Measurements from ENCODE around the gene TRAF3. TPM values are rescaled to one million over a fixed set of nuclear protein-coding genes. Genes with fewer than 3 reads are reported as not detected.

Gene TRAF3
- total and polyA plus RNA-seq, 4 donors: 2.1 to 12.0 (median 5.2) TPM

DNA sequence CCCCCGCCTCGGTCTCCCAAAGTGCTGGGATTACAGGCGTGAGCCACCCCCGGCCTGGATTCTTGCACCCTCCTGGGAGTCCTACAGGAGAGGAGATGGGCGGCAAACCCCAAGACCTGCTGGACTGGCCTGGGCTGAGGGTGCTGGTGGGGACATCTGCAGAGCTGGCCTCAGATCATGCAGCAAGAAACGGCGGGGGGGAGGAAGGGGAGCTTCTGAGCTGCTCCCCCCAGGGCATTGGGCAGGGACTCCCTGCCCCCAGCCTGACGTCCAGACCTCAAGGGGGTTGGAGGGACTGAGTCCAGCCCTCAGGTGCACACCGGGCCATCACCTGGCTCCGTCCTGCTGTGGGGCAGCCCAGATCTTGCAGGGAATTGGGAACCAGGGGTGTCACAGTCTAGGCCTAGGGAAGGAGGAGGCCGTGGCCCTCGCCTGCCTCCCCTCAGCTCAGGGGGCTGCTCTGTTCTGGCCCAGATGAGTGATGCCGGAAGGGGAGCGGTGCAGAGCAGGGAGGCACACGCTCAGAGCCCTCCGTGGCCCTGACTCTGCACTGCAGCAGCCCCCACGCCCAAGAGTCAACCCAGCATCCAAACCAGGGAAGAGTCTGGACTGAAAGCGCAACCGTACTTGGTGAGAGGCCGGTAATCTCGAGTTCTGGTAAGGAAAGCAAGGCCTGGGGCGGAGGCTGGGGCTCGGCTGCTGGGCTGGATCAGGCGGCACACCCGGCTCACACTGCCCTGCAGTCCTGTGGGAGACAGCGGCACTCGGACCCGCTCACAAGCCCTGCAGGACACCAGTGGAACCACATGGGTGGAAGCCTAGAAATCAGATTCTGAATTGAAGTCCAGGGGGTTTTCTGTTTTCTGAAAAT, 136.3 kb downstream of the TRAF3 start:
- H3K4me1 ChIP-seq (ENCODE audit: control insufficient read depth in 4 of 4, insufficient read depth in 4 of 4, low read length in 3 of 4): peaks cover 0 to 9% (median 7%) of the 10 kb centered on the region in 4 donors
- H3K9me3 ChIP-seq (ENCODE audit: control insufficient read depth in 4 of 4, low read length in 3 of 4): no peaks in the 10 kb centered on the region
- H3K4me3 ChIP-seq (ENCODE audit: low read depth in 1 of 3, low read length in 3 of 3): no peak overlapping the region
- no peaks in the 10 kb centered on the region for H3K27me3 ChIP-seq (ENCODE audit: control insufficient read depth in 4 of 4, insufficient read depth in 4 of 4, low read length in 3 of 4)
- no peaks in the 10 kb centered on the region for H3K36me3 ChIP-seq (ENCODE audit: control insufficient read depth in 4 of 4, insufficient read depth in 3 of 4, low read depth in 1 of 4, low read length in 3 of 4)
- H3K9ac ChIP-seq (ENCODE audit: low read depth in 1 of 2, low read length in 2 of 2): no peak overlapping the region
- H3K27ac ChIP-seq (ENCODE audit: low read depth in 1 of 2, low read length in 2 of 2): no peak overlapping the region
- no peak for DNase-seq (ENCODE audit: low spot score)
- 94% methylated on average over 28 of the region's 28 CpGs for WGBS
- TF ChIP-seq NR2F2 (IDR thresholded peaks at IDR 0.05) (no peak), JUND (IDR thresholded peaks at IDR 0.05) (no peak), HNF4G (IDR thresholded peaks at IDR 0.05) (no peak), RAD21 (IDR thresholded peaks at IDR 0.05) (no peak), EGR1 (IDR thresholded peaks at IDR 0.05; ENCODE audit: low read depth in 2 of 2) (no peak), TAF1 (conservative IDR thresholded peaks at IDR 0.05) (no peak), SP1 (IDR thresholded peaks at IDR 0.05) (no peak), MAX (IDR thresholded peaks at IDR 0.05) (no peak), FOXA2 (IDR thresholded peaks at IDR 0.05) (no peak), RXRA (IDR thresholded peaks at IDR 0.05) (no peak), HNF4A (conservative IDR thresholded peaks at IDR 0.05) (no peak), FOXA1 (IDR thresholded peaks at IDR 0.05) (no peak), YY1 (IDR thresholded peaks at IDR 0.05) (no peak), GABPA (IDR thresholded peaks at IDR 0.05 in 1 of 2, conservative IDR thresholded peaks at IDR 0.05 in 1 of 2) (no peak)
- TF ChIP-seq, protein P1, sequence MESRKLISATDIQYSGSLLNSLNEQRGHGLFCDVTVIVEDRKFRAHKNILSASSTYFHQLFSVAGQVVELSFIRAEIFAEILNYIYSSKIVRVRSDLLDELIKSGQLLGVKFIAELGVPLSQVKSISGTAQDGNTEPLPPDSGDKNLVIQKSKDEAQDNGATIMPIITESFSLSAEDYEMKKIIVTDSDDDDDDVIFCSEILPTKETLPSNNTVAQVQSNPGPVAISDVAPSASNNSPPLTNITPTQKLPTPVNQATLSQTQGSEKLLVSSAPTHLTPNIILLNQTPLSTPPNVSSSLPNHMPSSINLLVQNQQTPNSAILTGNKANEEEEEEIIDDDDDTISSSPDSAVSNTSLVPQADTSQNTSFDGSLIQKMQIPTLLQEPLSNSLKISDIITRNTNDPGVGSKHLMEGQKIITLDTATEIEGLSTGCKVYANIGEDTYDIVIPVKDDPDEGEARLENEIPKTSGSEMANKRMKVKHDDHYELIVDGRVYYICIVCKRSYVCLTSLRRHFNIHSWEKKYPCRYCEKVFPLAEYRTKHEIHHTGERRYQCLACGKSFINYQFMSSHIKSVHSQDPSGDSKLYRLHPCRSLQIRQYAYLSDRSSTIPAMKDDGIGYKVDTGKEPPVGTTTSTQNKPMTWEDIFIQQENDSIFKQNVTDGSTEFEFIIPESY (IDR thresholded peaks at IDR 0.05): no peak
- TF ChIP-seq, protein P2, sequence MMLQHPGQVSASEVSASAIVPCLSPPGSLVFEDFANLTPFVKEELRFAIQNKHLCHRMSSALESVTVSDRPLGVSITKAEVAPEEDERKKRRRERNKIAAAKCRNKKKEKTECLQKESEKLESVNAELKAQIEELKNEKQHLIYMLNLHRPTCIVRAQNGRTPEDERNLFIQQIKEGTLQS (IDR thresholded peaks at IDR 0.05): no peak
- TF ChIP-seq, protein P3, sequence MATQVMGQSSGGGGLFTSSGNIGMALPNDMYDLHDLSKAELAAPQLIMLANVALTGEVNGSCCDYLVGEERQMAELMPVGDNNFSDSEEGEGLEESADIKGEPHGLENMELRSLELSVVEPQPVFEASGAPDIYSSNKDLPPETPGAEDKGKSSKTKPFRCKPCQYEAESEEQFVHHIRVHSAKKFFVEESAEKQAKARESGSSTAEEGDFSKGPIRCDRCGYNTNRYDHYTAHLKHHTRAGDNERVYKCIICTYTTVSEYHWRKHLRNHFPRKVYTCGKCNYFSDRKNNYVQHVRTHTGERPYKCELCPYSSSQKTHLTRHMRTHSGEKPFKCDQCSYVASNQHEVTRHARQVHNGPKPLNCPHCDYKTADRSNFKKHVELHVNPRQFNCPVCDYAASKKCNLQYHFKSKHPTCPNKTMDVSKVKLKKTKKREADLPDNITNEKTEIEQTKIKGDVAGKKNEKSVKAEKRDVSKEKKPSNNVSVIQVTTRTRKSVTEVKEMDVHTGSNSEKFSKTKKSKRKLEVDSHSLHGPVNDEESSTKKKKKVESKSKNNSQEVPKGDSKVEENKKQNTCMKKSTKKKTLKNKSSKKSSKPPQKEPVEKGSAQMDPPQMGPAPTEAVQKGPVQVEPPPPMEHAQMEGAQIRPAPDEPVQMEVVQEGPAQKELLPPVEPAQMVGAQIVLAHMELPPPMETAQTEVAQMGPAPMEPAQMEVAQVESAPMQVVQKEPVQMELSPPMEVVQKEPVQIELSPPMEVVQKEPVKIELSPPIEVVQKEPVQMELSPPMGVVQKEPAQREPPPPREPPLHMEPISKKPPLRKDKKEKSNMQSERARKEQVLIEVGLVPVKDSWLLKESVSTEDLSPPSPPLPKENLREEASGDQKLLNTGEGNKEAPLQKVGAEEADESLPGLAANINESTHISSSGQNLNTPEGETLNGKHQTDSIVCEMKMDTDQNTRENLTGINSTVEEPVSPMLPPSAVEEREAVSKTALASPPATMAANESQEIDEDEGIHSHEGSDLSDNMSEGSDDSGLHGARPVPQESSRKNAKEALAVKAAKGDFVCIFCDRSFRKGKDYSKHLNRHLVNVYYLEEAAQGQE (IDR thresholded peaks at IDR 0.05): no peak
- TF ChIP-seq, protein P4, sequence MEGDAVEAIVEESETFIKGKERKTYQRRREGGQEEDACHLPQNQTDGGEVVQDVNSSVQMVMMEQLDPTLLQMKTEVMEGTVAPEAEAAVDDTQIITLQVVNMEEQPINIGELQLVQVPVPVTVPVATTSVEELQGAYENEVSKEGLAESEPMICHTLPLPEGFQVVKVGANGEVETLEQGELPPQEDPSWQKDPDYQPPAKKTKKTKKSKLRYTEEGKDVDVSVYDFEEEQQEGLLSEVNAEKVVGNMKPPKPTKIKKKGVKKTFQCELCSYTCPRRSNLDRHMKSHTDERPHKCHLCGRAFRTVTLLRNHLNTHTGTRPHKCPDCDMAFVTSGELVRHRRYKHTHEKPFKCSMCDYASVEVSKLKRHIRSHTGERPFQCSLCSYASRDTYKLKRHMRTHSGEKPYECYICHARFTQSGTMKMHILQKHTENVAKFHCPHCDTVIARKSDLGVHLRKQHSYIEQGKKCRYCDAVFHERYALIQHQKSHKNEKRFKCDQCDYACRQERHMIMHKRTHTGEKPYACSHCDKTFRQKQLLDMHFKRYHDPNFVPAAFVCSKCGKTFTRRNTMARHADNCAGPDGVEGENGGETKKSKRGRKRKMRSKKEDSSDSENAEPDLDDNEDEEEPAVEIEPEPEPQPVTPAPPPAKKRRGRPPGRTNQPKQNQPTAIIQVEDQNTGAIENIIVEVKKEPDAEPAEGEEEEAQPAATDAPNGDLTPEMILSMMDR (IDR thresholded peaks at IDR 0.05; ENCODE audit: low read depth, low read length, missing input control): no peak

All from liver (tissue), 9 donors.